Activated naive CD8-positive, alpha-beta T cell treated with anti-CD3 and anti-CD28 coated beads, Interleukin-2, amount 50 U/mL, for 16 hours (primary cell): ENCODE data around the gene GGN.
"Not testable (repeated sequence)": the region's sequence is repeated elsewhere in the genome, so short reads cannot be mapped to it uniquely, and the experiment has no call there.

Experiments
- DNase-seq: peaks from one replicate; pipeline ENCODE4 v3.0.0-alpha.2; 2020; ENCODE audit warnings: low read depth, low spot score

GGN gene, protein sequence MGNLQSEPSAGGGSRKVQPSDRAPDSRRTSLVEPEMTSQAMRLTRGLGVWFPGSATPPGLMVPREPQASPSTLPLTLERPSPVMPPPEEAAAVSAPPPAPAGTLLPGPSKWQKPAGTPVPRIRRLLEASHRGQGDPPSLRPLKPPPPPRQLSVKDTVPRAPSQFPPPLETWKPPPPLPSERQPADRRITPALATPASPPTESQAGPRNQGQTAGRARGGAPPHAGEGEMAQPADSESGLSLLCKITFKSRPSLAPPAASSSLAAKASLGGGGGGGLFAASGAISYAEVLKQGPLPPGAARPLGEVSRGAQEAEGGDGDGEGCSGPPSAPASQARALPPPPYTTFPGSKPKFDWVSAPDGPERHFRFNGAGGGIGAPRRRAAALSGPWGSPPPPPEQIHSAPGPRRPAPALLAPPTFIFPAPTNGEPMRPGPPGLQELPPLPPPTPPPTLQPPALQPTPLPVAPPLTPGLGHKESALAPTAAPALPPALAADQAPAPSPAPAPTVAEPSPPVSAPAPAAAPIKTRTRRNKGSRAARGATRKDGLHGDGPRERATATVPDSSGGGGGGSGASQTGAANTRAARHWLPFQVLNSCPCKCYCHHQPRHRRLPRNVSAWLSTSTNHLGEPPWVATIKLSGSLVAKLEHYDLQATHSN

DNA sequence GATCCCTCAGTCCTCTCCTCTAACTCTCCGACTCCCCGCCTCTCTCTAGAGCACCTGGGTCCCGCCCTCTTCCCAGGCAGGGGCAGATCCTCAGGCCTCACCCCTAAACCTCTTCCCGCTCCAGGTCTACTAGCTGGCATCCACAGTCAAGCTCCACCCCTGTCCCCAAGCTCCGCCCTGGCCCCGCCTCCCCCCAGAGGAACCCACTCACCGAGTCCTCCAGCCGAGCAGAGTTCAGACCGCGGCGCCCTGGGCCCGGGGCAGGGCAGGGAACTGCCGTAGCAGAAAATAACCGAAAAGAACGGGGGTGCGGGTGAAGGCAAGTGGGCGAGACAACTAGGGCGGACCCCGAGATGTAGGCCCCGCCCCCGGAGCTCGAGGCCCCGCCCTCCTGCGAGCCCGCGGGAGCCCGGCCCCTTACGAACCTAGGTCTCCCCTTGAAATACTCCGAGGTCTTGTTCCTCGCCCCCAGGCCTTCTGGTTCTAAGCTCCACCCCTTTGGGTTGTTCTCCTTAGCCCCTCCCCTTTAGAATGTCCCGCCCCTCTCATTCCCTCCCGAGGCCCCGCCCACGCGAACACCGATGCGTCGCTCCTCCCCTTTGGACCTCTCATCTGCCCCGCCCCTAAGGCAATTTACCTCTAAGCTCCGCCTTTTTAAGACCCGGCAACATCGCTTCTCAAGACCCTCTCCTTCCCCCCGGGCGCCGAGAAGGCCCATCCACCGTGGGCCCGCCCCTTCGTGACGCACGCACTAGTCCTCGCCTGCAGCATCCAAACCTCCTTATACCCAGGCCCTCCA is at the start of gene GGN:
TSS of gene GGN (minus strand) at position 485 of the 799 bp plus-strand sequence. CDS start 773 bp downstream, outside the sequence.
- peak; percentile 54 for DNase-seq

DNA sequence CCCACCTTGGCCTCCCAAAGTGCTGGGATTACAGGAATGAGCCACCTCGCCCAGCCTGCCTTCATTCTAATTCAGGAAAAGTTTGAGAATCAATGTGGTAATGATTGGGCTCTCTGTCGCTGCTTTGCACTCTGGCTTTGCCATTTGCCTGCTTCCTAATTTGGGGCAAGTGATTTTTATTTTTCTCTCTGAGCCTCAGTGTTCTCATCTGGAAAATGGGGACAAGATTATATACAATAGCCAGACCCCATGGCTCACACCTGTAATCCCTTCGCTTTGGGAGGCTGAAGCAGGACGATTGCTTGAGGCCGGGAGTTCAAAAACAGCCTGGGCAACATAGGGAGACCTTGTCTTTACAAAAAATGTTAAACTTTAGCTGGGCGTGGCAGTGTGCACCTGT is 49.5 kb upstream of the GGN start:
- no peak for DNase-seq

DNA sequence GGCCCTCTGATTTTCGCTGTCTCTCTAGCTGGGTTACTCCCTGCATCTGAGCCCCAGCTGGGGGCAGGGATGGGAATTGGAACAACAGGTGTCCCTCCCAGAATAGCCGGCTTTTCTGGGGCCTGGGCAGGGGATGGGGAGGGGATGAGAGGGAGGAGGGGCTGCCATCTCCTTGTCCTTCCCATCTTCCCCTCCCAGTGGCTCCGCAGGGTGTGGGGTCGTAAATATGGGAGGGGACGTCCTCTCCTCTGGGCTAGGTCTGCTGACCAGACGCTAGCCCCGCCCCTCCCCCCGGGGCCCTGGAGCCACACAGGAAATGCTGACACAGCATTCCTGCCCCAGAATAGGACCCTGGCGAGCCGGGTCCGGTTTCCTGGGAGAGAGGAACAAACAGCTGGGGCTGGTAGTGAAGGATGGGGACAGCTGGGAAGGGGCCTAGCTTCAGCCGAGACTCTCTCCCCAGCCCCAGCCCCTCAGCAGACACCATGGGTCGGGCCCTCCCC is 46.8 kb upstream of the GGN start:
- DNase-seq = no peak

DNA sequence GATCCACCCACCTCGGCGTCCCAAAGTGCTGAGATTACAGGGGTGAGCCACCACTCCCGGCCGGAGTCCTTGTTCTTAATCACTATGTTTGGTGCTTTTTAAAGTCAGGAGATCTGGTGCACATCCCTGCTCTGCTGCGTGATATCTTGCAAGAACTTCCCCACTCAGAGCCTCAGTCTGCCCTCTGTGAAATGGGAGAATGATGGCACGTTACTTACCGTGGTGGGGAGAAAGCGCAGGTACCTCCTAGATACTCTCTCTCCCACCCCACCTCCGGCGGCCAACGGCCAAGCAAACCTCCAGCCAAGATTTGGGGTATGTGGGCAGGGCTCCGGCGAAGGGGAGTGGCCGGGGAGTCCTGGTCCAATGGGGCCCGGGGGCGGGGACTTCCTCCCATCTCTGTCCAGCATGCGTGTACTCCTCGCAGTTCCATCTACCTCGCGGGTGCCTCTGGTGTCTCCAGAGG is 45.5 kb upstream of the GGN start, which contains the start of gene RYR1:
TSS of gene RYR1 (plus strand) at position 424 of the 466 bp plus-strand sequence. CDS start 139 bp downstream, outside the sequence.
- DNase-seq = no peak

DNA sequence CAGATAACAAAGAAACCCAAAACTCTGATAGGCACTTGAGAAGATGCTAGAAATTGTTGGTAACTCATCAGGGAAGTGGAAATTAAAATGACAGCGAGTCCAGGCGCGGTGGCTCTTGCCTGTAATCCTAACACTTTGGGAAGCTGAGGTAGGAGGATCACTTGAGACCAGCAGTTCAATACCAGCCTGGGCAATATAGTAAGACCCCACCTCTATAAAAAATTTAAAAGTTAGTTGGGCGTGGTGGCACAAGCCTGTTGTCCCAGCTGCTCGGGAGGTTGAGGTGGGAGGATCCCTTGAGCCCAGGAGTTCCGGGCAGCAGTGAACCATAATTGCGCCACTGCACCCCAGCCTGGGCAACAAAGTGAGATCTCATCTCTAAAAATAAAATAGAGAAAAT is 43.1 kb upstream of the GGN start:
- no peak for DNase-seq

DNA sequence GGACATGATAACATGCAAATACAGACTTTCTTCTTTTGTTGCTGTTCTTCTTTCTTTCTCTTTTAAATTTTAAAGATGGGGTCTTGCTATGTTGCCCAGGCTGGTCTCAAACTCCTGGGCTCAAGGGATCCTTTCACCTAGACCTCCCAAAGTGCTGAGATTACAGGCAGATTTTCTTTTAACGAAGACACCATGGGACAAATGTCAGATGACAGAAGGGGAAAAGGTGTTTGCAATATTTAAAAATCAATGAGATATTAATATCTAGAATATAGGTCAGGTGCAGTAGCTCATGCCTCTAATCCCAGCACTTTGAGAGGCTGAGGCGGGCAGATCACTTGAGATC is 42.0 kb upstream of the GGN start:
- DNase-seq = no peak

DNA sequence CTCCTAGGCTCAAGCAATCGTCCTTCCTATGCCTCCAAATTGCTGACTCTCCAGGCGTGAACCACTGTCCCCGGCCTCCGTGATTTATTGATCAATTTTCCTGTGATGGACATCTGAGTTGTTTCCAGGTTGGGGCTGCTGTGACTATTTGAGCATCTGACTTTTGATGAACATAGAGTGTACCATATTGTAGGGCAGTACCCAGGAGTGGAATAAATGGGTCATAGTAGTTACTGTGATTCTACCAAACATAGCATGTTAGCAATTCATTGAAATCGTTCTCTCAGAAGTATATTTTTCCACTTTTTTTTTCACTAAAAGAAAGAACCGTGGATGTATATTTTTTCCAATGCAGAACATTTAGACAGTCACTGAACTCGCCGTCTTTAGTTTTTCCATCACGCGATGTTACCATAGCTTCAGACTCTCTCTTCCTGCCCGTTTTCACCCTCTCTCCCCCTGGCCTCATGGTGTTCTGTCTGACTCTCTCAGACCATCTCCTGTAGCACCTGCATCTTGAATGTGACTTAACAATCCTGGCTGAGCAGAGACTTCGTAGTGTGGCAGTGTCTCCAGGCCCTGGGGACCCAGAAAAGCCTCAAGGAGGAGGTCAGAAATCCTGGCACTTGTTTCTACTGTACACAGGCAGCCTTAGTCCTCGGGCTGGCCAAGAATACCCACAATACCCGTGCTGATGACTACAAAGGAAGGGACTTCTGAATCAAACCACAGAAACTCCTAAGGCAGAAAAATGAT is 41.4 kb upstream of the GGN start:
- DNase-seq = no peak

DNA sequence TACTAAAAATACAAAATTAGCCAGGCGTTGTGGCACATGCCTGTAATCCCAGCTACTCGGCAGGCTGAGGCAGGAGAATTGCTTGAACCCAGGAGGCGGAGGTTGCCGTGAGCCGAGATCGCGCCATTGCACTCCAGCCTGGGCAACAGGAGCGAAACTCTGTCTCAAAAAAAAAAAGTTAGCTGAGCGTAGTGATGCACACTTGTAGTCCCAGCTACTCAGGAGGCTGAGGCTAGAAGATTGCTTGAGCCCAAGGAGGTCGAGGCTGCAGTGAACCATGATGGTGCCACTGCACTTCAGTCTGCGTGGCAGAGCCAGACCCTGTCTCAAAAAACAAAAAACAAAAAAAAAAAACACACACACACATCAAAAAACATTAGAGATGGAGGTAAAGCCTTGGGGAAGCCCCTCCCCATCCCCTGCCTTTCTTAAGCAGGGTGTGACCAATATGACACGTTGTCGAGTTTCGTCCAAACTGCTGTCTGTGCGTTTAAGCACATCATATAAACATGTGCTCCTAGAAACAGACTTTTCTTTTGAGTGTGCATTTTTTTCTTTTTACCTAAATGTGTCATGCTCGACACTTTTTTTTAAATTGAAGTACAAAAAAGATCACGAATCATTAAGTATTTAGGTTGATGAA is 39.3 kb upstream of the GGN start:
- not testable (repeated sequence) for DNase-seq

DNA sequence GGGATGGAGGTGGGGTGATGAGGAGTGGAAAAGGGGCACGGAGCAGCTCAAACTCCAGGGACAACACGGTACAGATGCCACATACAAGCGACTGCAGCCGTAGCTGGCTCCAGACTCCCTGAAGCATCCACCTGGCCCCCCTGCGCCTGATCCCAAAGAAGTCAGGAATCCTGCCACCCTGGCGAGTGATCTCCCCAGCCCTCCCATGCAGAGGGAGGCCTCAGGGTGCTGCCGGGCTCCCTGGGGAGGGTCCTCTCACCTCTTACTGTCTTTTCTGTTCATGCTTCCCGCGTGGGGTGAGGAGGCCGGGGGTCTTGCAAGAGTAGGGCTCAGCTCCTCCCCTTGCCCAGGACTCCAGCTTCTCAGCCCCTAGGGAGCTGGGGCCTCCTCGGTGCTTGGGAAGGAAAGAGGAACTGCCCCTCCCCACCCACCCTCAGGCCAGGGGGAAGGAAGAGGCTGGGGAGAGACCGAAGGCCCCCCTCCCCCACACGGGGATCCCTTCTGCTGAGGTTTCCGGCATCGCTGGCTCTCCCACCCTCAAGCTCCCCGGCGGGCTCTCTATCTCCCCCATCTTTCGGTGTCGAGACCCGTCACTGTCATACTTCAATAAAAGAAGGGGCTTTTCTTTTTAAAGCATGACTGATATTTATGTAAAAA is 38.1 kb upstream of the GGN start, which contains the start of gene RASGRP4:
TSS of gene RASGRP4 (minus strand) at position 410 of the 657 bp plus-strand sequence. CDS start at position 282, 128 bp downstream.
- DNase-seq = no peak

DNA sequence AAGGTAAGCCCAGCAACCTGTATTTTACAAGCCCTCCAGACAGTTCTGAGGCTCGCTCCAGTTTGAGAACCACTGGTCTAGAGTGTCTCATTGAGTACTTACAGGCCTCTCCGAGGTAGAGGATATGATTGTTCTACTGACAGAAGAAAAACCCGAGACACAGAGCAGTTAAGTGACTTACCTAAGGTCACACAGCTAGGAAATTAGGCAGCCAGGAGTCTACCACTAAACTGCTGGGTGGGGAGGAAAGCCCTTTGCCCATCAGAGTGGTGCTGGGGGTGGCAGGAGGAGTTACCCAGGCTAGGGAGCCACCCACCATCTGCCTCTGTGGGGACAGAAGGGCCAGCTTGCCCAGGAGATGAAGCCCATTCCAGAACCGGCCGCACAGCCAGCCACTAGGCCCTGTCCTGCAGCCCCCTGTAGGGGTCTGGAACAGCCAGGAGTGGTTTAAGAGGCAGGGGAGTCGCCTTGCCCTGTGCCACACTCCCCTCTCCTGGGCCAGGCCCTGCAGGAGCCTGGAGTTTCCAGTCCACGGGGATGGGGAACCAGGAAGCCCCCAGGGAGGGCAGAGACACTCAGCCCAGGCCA is 37.5 kb upstream of the GGN start:
- no peak for DNase-seq

DNA sequence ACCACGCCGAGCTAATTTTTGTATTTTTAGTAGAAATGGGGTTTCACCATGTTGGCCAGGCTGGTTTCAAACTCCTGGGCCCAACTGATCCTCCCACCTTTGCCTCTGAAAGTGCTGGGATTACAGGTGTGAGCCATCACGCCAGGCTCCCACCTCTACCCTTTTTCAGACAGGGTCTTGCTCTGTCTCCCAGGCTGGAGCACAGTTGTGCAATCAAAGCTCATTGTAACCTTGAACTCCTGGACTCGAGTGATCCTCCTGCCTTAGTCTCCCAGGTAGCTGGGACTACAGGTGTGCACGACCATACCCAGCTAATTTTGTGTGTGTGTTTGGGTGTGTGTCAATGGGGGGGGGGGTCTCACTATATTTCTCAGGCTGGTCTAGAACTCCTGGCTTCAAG is 36.4 kb upstream of the GGN start:
- no peak for DNase-seq

DNA sequence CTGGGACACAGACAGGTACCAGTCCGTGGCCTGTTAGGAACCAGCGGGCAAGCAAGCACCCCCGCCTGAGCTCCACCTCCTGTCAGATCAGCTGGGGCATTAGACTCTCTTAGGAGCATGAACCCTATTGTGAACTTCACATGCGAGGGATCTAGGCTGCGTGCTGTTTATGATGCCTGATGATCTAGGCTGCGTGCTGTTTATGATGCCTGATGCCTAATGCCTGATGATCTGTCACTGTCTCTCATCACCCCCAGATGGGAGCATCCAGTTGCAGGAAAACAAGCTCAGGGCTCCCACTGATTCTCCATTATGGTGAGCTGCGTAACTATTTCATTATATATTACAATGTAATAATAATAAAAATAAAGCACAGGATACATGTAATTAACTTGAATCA is 34.6 kb upstream of the GGN start:
- DNase-seq = no peak

DNA sequence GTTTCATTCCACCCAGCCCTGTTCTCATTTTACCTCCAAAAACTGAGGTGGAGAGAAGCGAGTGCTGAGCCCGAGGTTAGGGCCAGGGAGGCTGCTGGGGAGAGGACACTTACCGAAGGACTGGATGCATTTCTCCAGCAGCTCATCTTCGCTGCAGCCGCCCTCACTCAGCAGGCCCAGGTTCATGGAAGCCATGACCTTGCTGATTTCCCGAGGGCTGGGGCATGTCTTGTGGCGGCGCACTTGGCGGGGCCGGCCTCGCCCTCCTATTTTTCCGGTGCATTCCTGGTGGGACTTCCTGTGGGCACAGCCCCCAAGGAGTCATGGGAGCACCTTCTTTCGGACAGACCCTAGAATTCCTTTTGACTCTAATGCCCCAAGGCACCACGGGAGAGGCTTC is 34.0 kb upstream of the GGN start:
- DNase-seq = no peak

DNA sequence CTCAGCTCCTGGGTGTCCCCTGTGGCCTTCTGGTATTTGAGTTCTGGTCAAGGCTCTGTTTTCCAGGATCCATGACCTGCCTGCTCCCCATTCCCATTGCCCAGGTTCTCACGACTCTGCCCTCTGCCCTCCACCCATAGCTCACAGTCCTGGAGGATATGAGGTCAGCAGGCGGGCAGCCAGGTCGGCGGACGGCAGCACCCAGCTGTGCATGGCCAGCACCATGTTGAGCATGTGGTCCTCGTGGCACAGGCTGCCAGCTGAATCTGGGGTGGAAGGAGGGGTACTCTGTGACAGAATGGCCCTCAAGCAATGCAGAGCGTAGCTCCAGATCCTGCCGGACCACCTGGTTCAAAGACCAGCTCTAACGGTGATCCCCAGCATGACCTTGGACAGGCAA is 33.1 kb upstream of the GGN start:
- DNase-seq = no peak

DNA sequence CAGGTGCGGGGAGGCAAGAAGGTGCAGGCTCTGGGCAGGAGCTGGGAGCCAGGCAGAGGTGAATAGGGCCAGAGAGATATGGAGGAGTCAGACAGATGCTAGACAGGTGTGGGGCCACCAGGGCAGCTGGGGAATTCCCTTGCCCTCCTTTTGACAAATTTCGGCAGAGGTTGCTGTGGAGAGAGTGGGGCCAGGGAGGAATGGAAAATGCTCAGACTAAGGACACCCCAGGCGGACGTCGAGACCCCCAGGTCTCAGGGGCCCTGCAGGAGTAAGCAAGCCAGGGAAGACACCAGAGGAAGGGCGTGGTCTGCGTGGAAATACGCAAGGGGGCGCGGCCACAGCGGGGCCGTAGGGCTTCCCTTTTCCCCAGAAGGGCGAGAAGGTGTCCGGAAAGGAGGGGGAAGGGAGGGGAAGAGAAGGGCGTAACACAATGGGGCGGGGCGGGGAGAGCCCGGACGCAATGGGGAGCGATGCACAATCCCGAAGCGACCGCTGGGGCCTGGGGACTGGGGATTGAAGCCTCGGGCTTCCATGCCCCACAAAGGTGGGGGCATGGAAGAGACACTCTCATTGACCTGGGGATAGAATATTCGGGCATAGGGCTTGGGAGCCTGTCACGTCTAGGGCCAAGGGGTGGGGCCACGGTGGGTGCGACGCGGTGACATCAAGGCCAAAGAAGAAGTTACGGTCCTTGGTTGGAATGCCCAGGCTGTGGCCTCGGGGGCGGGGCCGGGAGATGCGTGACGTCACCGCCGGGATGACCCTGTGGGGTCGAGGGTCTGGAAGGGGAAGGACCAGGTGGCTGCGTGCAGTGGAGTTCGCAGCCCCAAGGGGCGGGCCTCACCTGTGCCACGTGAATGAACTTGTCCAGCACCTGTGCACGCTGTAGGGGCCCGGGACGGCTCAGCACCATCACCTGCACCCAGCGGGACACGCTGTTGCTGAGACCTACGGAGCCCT is 30.0 kb upstream of the GGN start:
- DNase-seq = no peak

DNA sequence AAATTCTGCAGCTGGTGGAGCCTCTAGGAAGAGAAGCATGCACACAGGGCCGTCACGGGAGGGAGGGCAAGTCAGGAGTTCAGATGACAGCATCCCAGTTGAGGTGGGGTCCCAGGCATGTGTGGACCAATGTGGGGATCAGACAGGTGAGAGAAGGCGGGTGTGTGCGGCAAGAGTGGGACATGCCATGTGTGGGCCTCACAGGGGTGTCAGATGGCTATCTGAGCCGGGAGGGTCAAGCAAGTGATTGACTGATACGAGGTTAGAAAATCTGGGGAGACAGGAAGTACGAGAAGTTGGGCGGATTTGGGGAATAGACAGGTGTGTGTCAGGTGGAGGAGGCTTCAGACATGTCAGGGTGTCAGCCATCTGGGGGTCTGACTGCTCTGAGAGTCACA is 29.3 kb upstream of the GGN start:
- no peak for DNase-seq

DNA sequence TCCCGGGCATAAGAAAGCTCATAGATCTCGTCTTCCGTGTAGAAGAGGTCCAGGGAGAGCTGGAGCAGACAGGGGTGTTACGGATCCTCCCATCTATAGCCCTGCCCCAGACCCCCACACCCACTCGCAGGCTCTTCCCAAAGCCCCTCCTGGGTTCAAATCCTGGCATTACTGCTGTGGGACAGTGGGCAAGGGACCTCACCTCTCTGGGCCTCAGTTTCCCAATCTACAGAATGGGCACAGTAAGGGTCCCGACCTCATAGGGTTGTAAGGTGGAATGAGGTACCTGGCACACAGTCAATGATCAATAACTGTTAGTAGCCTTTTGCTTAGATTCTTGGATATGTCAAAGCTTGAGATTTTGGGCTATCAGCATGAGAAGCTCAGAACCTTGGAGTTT is 25.6 kb upstream of the GGN start:
- DNase-seq = no peak

DNA sequence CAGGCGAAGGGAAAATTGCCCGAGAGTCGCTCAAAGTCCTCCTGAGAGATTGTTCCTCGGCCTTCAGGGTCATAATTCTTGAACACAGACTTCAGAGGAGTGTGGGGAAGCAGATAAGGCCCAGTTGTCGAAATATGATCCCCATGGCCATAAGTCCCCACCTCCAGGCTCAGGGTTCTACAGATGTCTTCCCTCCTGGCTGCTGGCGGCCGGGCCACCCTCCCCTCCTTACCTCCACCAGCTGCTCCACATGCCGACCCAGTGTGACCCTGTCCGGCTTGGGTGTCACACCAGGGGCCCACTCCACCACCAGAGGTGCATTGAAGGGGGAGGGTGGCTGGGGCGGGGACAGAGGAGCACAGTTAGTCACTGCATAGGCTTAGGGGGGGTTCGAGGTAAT is 25.1 kb upstream of the GGN start:
- DNase-seq = no peak

DNA sequence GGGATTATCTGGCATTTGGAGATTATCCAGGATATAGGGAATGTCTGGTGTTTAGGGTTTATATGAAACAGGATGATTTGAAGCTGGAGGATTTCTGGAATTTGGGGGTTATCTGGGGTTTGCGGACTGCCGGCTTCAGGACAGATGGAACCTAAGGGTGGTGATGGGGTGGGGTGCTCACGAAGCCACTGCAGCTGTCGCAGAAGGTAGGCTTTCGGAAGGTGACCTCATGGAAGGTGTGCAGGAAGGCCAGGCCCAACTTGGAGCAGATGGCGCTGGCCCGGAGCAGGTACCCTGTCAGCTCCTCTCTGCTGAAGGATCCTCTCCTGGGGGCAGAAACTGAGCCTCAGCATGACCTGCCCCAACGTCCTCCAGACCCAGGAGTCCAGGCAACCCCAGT is 24.7 kb upstream of the GGN start:
- DNase-seq = no peak
